Liver (tissue), 9 donors: ENCODE results near the gene ZNF749. TPM values are rescaled to one million over a fixed set of nuclear protein-coding genes. Genes with fewer than 3 reads are reported as not detected.
A peak's percentile ranks its signal among the peaks of the same experiment; 100 is the strongest.

Experiments used
- DNase-seq: peaks from one replicate; pipeline ENCODE4 v3.0.0-alpha.2; 2017; ENCODE audit warnings: low spot score
- H3K27ac ChIP-seq, 2 donors: one replicate each; pipeline ENCODE4 v1.7.0; 2013; ENCODE audit warnings: inconsistent platforms in 2 of 2, low read length in 2 of 2, control low read depth in 1 of 2, low read depth in 1 of 2, mild to moderate bottlenecking in 1 of 2
- H3K27me3 ChIP-seq, 4 donors: one replicate each; pipeline versions ENCODE4 v1.6.1 to v1.7.0; 2013; ENCODE audit warnings: low read length in 3 of 4, inconsistent platforms in 1 of 4, mild to moderate bottlenecking in 1 of 4, moderate library complexity in 1 of 4; ENCODE audit not compliant: control insufficient read depth in 4 of 4, insufficient read depth in 4 of 4
- H3K36me3 ChIP-seq, 4 donors: one replicate each; pipeline versions ENCODE4 v1.6.1 to v1.7.0; 2013; ENCODE audit warnings: low read length in 3 of 4, mild to moderate bottlenecking in 3 of 4, low read depth in 1 of 4, moderate library complexity in 1 of 4; ENCODE audit not compliant: control insufficient read depth in 4 of 4, insufficient read depth in 3 of 4
- H3K4me1 ChIP-seq, 4 donors: one replicate each; pipeline versions ENCODE4 v1.6.1 to v1.7.0; 2013; ENCODE audit warnings: low read length in 3 of 4, mild to moderate bottlenecking in 3 of 4, moderate library complexity in 1 of 4; ENCODE audit not compliant: control insufficient read depth in 4 of 4, insufficient read depth in 4 of 4
- H3K4me3 ChIP-seq, 3 donors: one replicate each; pipeline versions ENCODE4 v1.6.1 to v1.7.0; 2013; ENCODE audit warnings: low read length in 3 of 3, control low read depth in 1 of 3, low read depth in 1 of 3, mild to moderate bottlenecking in 1 of 3
- H3K9ac ChIP-seq, 2 donors: one replicate each; pipeline ENCODE4 v1.7.0; 2013; ENCODE audit warnings: low read length in 2 of 2, mild to moderate bottlenecking in 2 of 2, moderate library complexity in 2 of 2, control low read depth in 1 of 2, low read depth in 1 of 2
- H3K9me3 ChIP-seq, 4 donors: one replicate each; pipeline versions ENCODE4 v1.6.1 to v1.7.0; 2013; ENCODE audit warnings: low read length in 3 of 4; ENCODE audit not compliant: control insufficient read depth in 4 of 4
- EGR1 ChIP-seq, 2 donors: IDR thresholded peaks; 2 replicates each; pipeline ENCODE4 v1.6.1; 2016 to 2018; ENCODE audit warnings: antibody characterized with exemption in 2 of 2, low read depth in 2 of 2
- FOXA1 ChIP-seq: IDR thresholded peaks from 2 replicates; pipeline ENCODE4 v1.6.1; 2016; ENCODE audit warnings: antibody characterized with exemption
- FOXA2 ChIP-seq: IDR thresholded peaks from 2 replicates; pipeline ENCODE4 v1.6.1; 2016; ENCODE audit warnings: antibody characterized with exemption
- GABPA ChIP-seq, 2 donors: IDR thresholded peaks in 1 of 2; conservative IDR thresholded peaks in 1 of 2; 2 replicates each; pipeline ENCODE4 v1.6.1; 2016; ENCODE audit warnings: antibody characterized with exemption in 2 of 2, mild to moderate bottlenecking in 1 of 2, moderate library complexity in 1 of 2
- HNF4A ChIP-seq, 2 donors: conservative IDR thresholded peaks; 2 replicates each; pipeline ENCODE4 v1.6.1; 2016; ENCODE audit warnings: antibody characterized with exemption in 2 of 2, mild to moderate bottlenecking in 2 of 2
- HNF4G ChIP-seq: IDR thresholded peaks from 2 replicates; pipeline ENCODE4 v1.6.1; 2016; ENCODE audit warnings: antibody characterized with exemption
- JUND ChIP-seq, 2 donors: IDR thresholded peaks; 2 replicates each; pipeline ENCODE4 v1.6.1; 2016; ENCODE audit warnings: antibody characterized with exemption in 2 of 2
- NR2F2 ChIP-seq: IDR thresholded peaks from 2 replicates; pipeline ENCODE4 v1.6.1; 2016; ENCODE audit warnings: antibody characterized with exemption
- RAD21 ChIP-seq, 2 donors: IDR thresholded peaks; 2 replicates each; pipeline ENCODE4 v1.6.1; 2016; ENCODE audit warnings: antibody characterized with exemption in 2 of 2, mild to moderate bottlenecking in 2 of 2
- RXRA ChIP-seq, 2 donors: IDR thresholded peaks; 2 replicates each; pipeline ENCODE4 v1.6.1; 2017 to 2018; ENCODE audit warnings: antibody characterized with exemption in 2 of 2, mild to moderate bottlenecking in 1 of 2
- SP1 ChIP-seq: IDR thresholded peaks from 2 replicates; pipeline ENCODE4 v1.6.1; 2018; ENCODE audit warnings: antibody characterized with exemption, mild to moderate bottlenecking
- TAF1 ChIP-seq: conservative IDR thresholded peaks from 2 replicates; pipeline ENCODE4 v1.6.1; 2016; ENCODE audit warnings: antibody characterized with exemption, mild to moderate bottlenecking
- YY1 ChIP-seq: IDR thresholded peaks from 2 replicates; pipeline ENCODE4 v1.6.1; 2016; ENCODE audit warnings: antibody characterized with exemption, mild to moderate bottlenecking
- WGBS: extraction: QIAGEN DNeasy Blood & Tissue Kit; methylation state at CpG from one replicate; pipeline ENCODE4 v1.1.7; 2013; 5-methylcytosine and 5-hydroxymethylcytosine counted together
- polyA plus RNA-seq, 2 donors: library from polyadenylated mRNA; stranded (reverse) in 1 of 2; unstranded in 1 of 2; fragments of 200-250 nt in 1 of 2; fragments of >200 nt in 1 of 2; fragmentation: Nextera tagmentation in 1 of 2; extraction: Ambion mirVana in 1 of 2; gene quantifications; one replicate each; pipeline versions ENCODE4 v1.2.1 to v1.2.3, GENCODE V29; 2013 to 2015
- total RNA-seq, 2 donors: library from RNA; depleted of rRNA; stranded (reverse); fragments of >200 nt; gene quantifications; one replicate each; pipeline ENCODE4 v1.2.3, GENCODE V29; 2014
- TF ChIP-seq, protein P1 (sequence below): IDR thresholded peaks from 2 replicates; pipeline ENCODE4 v1.6.1; 2016; ENCODE audit warnings: antibody characterized with exemption
- TF ChIP-seq, protein P2 (sequence below): IDR thresholded peaks from 2 replicates; pipeline ENCODE4 v1.6.1; 2016; ENCODE audit warnings: antibody characterized with exemption
- TF ChIP-seq, protein P3 (sequence below): IDR thresholded peaks from 2 replicates; pipeline ENCODE4 v1.6.1; 2016; ENCODE audit warnings: antibody characterized with exemption
- TF ChIP-seq, protein P4 (sequence below): fragments of 150-350 bp; IDR thresholded peaks from 2 replicates; pipeline ENCODE4 v1.5.1; 2017; ENCODE audit warnings: improper control_type of control experiment, low read depth, low read length; ENCODE audit not compliant: missing input control
- TF ChIP-seq, protein P5 (sequence below): IDR thresholded peaks from 2 replicates; pipeline ENCODE4 v1.6.1; 2016; ENCODE audit warnings: antibody characterized with exemption, mild to moderate bottlenecking
- donor health status: healthy.
- donor health status: healthy.
- donor health status: healthy.
- donor health status: healthy.
- donor health status: healthy.

Gene ZNF749
- total and polyA plus RNA-seq, 4 donors, result 0.83 to 11.6 (median 5.7) TPM

DNA sequence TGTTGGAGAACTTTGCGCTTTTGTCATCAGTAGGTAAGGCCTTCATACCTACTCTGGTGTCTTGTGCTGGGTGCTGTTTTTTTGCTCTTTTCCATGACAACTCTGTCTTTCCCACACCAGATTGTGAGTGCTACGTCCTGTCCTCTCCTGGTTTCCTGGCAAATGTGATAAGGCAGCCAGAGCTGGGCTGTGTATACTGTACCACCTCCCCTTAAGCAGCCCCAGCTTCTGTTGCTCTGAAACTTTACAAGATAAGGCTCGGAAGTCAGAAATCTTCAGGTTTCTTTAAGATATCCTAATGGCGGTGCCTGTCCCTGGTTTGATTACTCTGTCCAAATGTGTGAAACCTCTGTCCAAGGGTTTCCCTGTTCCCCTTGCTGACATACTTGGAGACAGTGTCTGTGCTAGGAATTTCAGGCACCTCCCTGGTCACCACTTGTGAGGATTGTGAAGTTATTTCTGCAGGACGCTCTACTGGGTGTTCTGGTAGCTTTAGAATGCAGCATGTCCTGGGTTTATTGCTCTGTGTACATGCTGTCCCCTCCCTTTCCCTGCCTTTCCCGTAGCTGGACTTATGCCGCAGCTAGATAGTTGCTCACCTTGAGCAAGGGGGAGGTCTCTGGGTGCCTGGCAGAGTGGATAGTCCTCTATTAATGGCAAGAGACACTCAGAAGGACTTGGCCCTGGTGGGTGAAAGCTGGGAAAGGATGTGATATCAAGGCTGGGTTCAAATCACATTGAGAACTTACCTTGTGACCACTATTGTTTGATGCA, 7.0 kb downstream of the ZNF749 start:
- TF ChIP-seq FOXA1 (no peak), RXRA (IDR thresholded peaks at IDR 0.05) (no peak), HNF4A (conservative IDR thresholded peaks at IDR 0.05) (no peak), JUND (IDR thresholded peaks at IDR 0.05) (no peak), YY1 (no peak), GABPA (IDR thresholded peaks at IDR 0.05 in 1 of 2, conservative IDR thresholded peaks at IDR 0.05 in 1 of 2) (no peak), FOXA2 (no peak), EGR1 (IDR thresholded peaks at IDR 0.05; ENCODE audit: low read depth in 2 of 2) (no peak), TAF1 (no peak), HNF4G (no peak), SP1 (no peak), NR2F2 (no peak), RAD21 (IDR thresholded peaks at IDR 0.05) (no peak)
- TF ChIP-seq, protein P1, sequence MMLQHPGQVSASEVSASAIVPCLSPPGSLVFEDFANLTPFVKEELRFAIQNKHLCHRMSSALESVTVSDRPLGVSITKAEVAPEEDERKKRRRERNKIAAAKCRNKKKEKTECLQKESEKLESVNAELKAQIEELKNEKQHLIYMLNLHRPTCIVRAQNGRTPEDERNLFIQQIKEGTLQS, result no peak
- TF ChIP-seq, protein P2, sequence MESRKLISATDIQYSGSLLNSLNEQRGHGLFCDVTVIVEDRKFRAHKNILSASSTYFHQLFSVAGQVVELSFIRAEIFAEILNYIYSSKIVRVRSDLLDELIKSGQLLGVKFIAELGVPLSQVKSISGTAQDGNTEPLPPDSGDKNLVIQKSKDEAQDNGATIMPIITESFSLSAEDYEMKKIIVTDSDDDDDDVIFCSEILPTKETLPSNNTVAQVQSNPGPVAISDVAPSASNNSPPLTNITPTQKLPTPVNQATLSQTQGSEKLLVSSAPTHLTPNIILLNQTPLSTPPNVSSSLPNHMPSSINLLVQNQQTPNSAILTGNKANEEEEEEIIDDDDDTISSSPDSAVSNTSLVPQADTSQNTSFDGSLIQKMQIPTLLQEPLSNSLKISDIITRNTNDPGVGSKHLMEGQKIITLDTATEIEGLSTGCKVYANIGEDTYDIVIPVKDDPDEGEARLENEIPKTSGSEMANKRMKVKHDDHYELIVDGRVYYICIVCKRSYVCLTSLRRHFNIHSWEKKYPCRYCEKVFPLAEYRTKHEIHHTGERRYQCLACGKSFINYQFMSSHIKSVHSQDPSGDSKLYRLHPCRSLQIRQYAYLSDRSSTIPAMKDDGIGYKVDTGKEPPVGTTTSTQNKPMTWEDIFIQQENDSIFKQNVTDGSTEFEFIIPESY, result no peak
- TF ChIP-seq, protein P3, sequence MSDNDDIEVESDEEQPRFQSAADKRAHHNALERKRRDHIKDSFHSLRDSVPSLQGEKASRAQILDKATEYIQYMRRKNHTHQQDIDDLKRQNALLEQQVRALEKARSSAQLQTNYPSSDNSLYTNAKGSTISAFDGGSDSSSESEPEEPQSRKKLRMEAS, result no peak
- TF ChIP-seq, protein P4, sequence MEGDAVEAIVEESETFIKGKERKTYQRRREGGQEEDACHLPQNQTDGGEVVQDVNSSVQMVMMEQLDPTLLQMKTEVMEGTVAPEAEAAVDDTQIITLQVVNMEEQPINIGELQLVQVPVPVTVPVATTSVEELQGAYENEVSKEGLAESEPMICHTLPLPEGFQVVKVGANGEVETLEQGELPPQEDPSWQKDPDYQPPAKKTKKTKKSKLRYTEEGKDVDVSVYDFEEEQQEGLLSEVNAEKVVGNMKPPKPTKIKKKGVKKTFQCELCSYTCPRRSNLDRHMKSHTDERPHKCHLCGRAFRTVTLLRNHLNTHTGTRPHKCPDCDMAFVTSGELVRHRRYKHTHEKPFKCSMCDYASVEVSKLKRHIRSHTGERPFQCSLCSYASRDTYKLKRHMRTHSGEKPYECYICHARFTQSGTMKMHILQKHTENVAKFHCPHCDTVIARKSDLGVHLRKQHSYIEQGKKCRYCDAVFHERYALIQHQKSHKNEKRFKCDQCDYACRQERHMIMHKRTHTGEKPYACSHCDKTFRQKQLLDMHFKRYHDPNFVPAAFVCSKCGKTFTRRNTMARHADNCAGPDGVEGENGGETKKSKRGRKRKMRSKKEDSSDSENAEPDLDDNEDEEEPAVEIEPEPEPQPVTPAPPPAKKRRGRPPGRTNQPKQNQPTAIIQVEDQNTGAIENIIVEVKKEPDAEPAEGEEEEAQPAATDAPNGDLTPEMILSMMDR, result no peak
- TF ChIP-seq, protein P5, sequence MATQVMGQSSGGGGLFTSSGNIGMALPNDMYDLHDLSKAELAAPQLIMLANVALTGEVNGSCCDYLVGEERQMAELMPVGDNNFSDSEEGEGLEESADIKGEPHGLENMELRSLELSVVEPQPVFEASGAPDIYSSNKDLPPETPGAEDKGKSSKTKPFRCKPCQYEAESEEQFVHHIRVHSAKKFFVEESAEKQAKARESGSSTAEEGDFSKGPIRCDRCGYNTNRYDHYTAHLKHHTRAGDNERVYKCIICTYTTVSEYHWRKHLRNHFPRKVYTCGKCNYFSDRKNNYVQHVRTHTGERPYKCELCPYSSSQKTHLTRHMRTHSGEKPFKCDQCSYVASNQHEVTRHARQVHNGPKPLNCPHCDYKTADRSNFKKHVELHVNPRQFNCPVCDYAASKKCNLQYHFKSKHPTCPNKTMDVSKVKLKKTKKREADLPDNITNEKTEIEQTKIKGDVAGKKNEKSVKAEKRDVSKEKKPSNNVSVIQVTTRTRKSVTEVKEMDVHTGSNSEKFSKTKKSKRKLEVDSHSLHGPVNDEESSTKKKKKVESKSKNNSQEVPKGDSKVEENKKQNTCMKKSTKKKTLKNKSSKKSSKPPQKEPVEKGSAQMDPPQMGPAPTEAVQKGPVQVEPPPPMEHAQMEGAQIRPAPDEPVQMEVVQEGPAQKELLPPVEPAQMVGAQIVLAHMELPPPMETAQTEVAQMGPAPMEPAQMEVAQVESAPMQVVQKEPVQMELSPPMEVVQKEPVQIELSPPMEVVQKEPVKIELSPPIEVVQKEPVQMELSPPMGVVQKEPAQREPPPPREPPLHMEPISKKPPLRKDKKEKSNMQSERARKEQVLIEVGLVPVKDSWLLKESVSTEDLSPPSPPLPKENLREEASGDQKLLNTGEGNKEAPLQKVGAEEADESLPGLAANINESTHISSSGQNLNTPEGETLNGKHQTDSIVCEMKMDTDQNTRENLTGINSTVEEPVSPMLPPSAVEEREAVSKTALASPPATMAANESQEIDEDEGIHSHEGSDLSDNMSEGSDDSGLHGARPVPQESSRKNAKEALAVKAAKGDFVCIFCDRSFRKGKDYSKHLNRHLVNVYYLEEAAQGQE, result no peak
- no peak overlapping the region for H3K9ac ChIP-seq
- H3K36me3 ChIP-seq, result peaks cover 4 to 44% (median 39%) of the 10 kb centered on the region in 4 donors
- H3K4me1 ChIP-seq, result no peaks in the 10 kb centered on the region
- H3K4me3 ChIP-seq, result peak overlapping the region in 2 of 3 donors; percentile 22 to 49
- peaks cover 22 to 56% (median 43%) of the 10 kb centered on the region in 4 donors for H3K9me3 ChIP-seq
- 77% methylated on average over 7 of the region's 7 CpGs for WGBS
- DNase-seq, result no peak
- H3K27ac ChIP-seq, result no peak overlapping the region
- H3K27me3 ChIP-seq, result no peaks in the 10 kb centered on the region
